Heart right ventricle (tissue), 16 donors: ENCODE data around the gene RAB31. TPM values are rescaled to one million over a fixed set of nuclear protein-coding genes. Genes with fewer than 3 reads are reported as not detected.

ENCODE experiments used
- ATAC-seq, 8 donors: fragments of 200-7000 bp; cut with Tn5 transposase; one replicate each; pipeline ENCODE4 v1.9.1; 2020; ENCODE audit warnings: mild to moderate bottlenecking in 8 of 8, moderate library complexity in 8 of 8, moderate number of reproducible peaks in 1 of 8
- DNase-seq, 2 donors: peaks; one replicate each; pipeline ENCODE4 v3.0.0-alpha.2; 2020
- H3K27ac ChIP-seq, 10 donors: fragments of 200-600 bp; sonication (generic) in 2 of 10; one replicate each; pipeline versions ENCODE4 v1.5.0 to v1.8.0; 2020 to 2022; ENCODE audit warnings: mild to moderate bottlenecking in 3 of 10
- H3K27me3 ChIP-seq, 7 donors: fragments of 200-600 bp; one replicate each; pipeline ENCODE4 v1.8.0; 2021 to 2022; ENCODE audit warnings: mild to moderate bottlenecking in 2 of 7
- H3K36me3 ChIP-seq, 9 donors: fragments of 200-600 bp; sonication (generic) in 1 of 9; one replicate each; pipeline versions ENCODE4 v1.5.0 to v1.8.0; 2020 to 2022; ENCODE audit warnings: mild to moderate bottlenecking in 2 of 9
- H3K4me1 ChIP-seq, 9 donors: fragments of 200-600 bp; sonication (generic) in 1 of 9; one replicate each; pipeline versions ENCODE4 v1.5.0 to v1.8.0; 2020 to 2022; ENCODE audit warnings: mild to moderate bottlenecking in 4 of 9
- H3K4me3 ChIP-seq, 10 donors: fragments of 200-600 bp; sonication (generic) in 2 of 10; one replicate each; pipeline versions ENCODE4 v1.5.0 to v1.8.0; 2020 to 2022; ENCODE audit warnings: mild to moderate bottlenecking in 7 of 10, moderate library complexity in 2 of 10
- H3K9me3 ChIP-seq, 11 donors: fragments of 200-600 bp in 10 of 11; sonication (generic) in 2 of 11; one replicate each; pipeline versions ENCODE4 v1.5.0 to v1.8.0; 2013 to 2022; ENCODE audit warnings: mild to moderate bottlenecking in 2 of 11, control low read depth in 1 of 11, moderate library complexity in 1 of 11
- CTCF ChIP-seq, 9 donors: fragments of 200-600 bp; sonication (generic) in 2 of 9; IDR thresholded peaks; one replicate each; pipeline versions ENCODE4 v1.5.0 to v1.8.0; 2021 to 2022; ENCODE audit warnings: antibody characterized with exemption in 9 of 9, mild to moderate bottlenecking in 5 of 9, moderate library complexity in 1 of 9
- WGBS, 2 donors: extraction: QIAGEN DNeasy Blood & Tissue Kit; methylation state at CpG; one replicate each; pipeline ENCODE4 v1.1.7; 2013; ENCODE audit warnings: inconsistent platforms in 1 of 2; 5-methylcytosine and 5-hydroxymethylcytosine counted together
- intact Hi-C, 10 donors: fragments of 100-400 bp; cut with DNase I; formaldehyde crosslinking; loops; one replicate each; pipeline versions ENCODE4 v1.11.1 to v1.14.2; 2022
- polyA plus RNA-seq, 2 donors: library from polyadenylated mRNA; stranded (reverse); fragments of 200-250 nt; gene quantifications; one replicate each; pipeline ENCODE4 v1.2.3, GENCODE V29; 2013
- total RNA-seq, 10 donors: library from RNA; stranded (reverse); fragmentation: NEBNext Ultra II Directional in 3 of 10; extraction: Animal tissue kit (Norgen Biotek cat#: 25700) in 3 of 10; gene quantifications; one replicate each; pipeline versions ENCODE4 v1.2.1 to v1.2.4, GENCODE V29; 2021 to 2023
- donor health status: Arrhythmogenic right ventricular cardiomyopathy.
- donor health status: ischemic (EF 13 %, LVEDD 7.1; RV severe dilation, severe dysfunction).
- donor health status: healthy with polysubstance abuse.
- donor health status: DM: no; HTN: yes; CAD: no.
- donor health status: DM: no; HTN: no; CAD: no.
- donor health status: ischemic (EF 25% LVEDD 6.9; RV normal size, moderate dysfunction).
- donor health status: ischemic (EF 25% LVEDD 5.7; RV mildly dilated, moderate dysfunction).
- donor health status: healthy.
- donor health status: DM: yes; HTN: yes; CAD: no.
- donor health status: Ischemic cardiomyopathy.
- donor health status: ischemic (EF 35%, LVEDD 5.7; RV mildly dilated, moderate dysfunction).
- donor health status: nonischemic (EF 11% LVEDD 7.7; RV severe dilation, severe dysfunction).
- donor health status: DM: yes; HTN: yes; CAD: no.
- donor health status: PGD.
- donor health status: ischemic (EF 29% LVEDD 5.4; RV normal size, mild dysfunction).
- donor health status: nonischemic (EF 23%, LVEDD 6.1; RV moderate dilation, normal function).

RAB31 gene
- total and polyA plus RNA-seq, 12 donors, result 4.5 to 47.8 (median 16.6) TPM

GRCh38 chr18:9741406-9741792 is 33.3 kb downstream of the RAB31 start:
- ATAC-seq (peak in 3 of 8 donors; percentile 24 to 34 (median 27)), DNase-seq (no peak)
- H3K27me3 ChIP-seq, result no peaks in the 10 kb centered on the region
- no peaks in the 10 kb centered on the region for H3K36me3 ChIP-seq
- H3K9me3 ChIP-seq, result no peaks in the 10 kb centered on the region
- WGBS, 2 donors, result 81 to 90% methylated on average over 6 of the region's 6 CpGs
- intact Hi-C loops, result no loop called here
- peaks cover 0 to 61% (median 9%) of the 10 kb centered on the region in 9 donors for H3K4me1 ChIP-seq
- H3K4me3 ChIP-seq, result no peak overlapping the region
- H3K27ac ChIP-seq, result peak overlapping the region in 3 of 10 donors; percentile 56 to 84 (median 59)
- TF ChIP-seq CTCF (IDR thresholded peaks at IDR 0.05), result no peak

GRCh38 chr18:9741793-9742523 is 33.9 kb downstream of the RAB31 start:
- DNase-seq (peak in 1 of 2 donors; percentile 33), ATAC-seq (peak; percentile 40 to 86 (median 67))
- 54 to 64% methylated on average over 20 of the region's 20 CpGs for WGBS, 2 donors
- TF ChIP-seq CTCF (IDR thresholded peaks at IDR 0.05), result no peak
- Histone ChIP-seq H3K27ac (peak overlapping the region in 6 of 10 donors; percentile 17 to 84 (median 48)), H3K27me3 (no peaks in the 10 kb centered on the region), H3K36me3 (no peaks in the 10 kb centered on the region), H3K4me1 (peaks cover 0 to 61% (median 9%) of the 10 kb centered on the region in 9 donors), H3K4me3 (peak overlapping the region in 6 of 10 donors; percentile 6 to 26 (median 14)), H3K9me3 (no peaks in the 10 kb centered on the region)
- intact Hi-C loops, result no loop called here

- 36 to 43% methylated on average over 8 of the region's 8 CpGs for WGBS, 2 donors
- peak in 7 of 8 donors; percentile 35 to 83 (median 69) for ATAC-seq
Measured at GRCh38 chr18:9742524-9743131, 34.5 kb downstream of the RAB31 start.

More at GRCh38 chr18:9742524-9743131, 34.5 kb downstream of the RAB31 start:
- no peak for TF ChIP-seq CTCF (IDR thresholded peaks at IDR 0.05)
- H3K27ac ChIP-seq, result peak overlapping the region in 7 of 10 donors; percentile 4 to 84 (median 39)
- no peaks in the 10 kb centered on the region for H3K27me3 ChIP-seq
- peak overlapping the region in 6 of 10 donors; percentile 6 to 26 (median 14) for H3K4me3 ChIP-seq
- H3K36me3 ChIP-seq, result no peaks in the 10 kb centered on the region
- no peak for DNase-seq
- intact Hi-C loops, result no loop called here
- H3K4me1 ChIP-seq, result peaks cover 0 to 61% (median 9%) of the 10 kb centered on the region in 9 donors
- no peaks in the 10 kb centered on the region for H3K9me3 ChIP-seq
